HCT116 (cell line): ENCODE results near the gene HIBADH. TPM values are rescaled to one million over a fixed set of nuclear protein-coding genes. Genes with fewer than 3 reads are reported as not detected.

ENCODE experiments used
- ATAC-seq: fragments of 200-7000 bp; cut with Tn5 transposase; 2 replicates; pipeline ENCODE4 v1.9.1; 2020; ENCODE audit warnings: mild to moderate bottlenecking, moderate library complexity
- BruUV-seq: library from RNA; stranded (reverse); fragments of 400-500 nt; replicated peaks from 2 replicates; lab custom pipeline; 2021; lab: Mats Ljungman, UMichigan
- CTCF ChIA-PET: fragments of 300-600 bp; sonication (Branson Sonifier 250); formaldehyde crosslinking; loops from one replicate; lab custom pipeline; 2021; ENCODE audit warnings: antibody characterized with exemption; lab: Charles Lee
- POLR2A ChIA-PET: fragments of 300-600, 350-600 bp; sonication (Branson Sonifier 250); formaldehyde crosslinking; loops from one replicate; lab custom pipeline; 2021; ENCODE audit warnings: antibody characterized with exemption; lab: Charles Lee
- RAD21 ChIA-PET, 2 experiments: fragments of 300-600 bp; sonication (Branson Sonifier 250); formaldehyde crosslinking; loops; one replicate each; lab custom pipeline; 2023; ENCODE audit warnings: low total read pairs in 2 of 2; ENCODE audit not compliant: uncharacterized antibody in 2 of 2, unreplicated experiment in 2 of 2, low non-redundant PET in 1 of 2; lab: Charles Lee
- DNase-seq: peaks from one replicate; pipeline ENCODE4 v3.0.0-alpha.2; 2010; ENCODE audit warnings: low read depth, low spot score
- H2AFZ ChIP-seq: fragments of 200-600 bp; shearing (Covaris generic), sonication (generic); 2 replicates; pipeline ENCODE4 v1.6.1; 2017; ENCODE audit warnings: low read depth, mixed run types, mixed read lengths, antibody characterized with exemption, low read length; ENCODE audit not compliant: poor library complexity, severe bottlenecking
- H3K27ac ChIP-seq: 2 replicates; pipeline ENCODE4 v1.5.1; 2012; ENCODE audit warnings: low read depth, low read length
- H3K27me3 ChIP-seq: fragments of 200-600 bp; sonication (generic); 2 replicates; pipeline ENCODE4 v1.6.1; 2016; ENCODE audit warnings: mixed run types, low read length, mixed read lengths; ENCODE audit not compliant: insufficient read depth
- H3K36me3 ChIP-seq, 2 experiments: fragments of 200-500 bp in 1 of 2; fragments of 200-600 bp in 1 of 2; sonication (Bioruptor generic) in 1 of 2; sonication (generic) in 1 of 2; 2 replicates each; pipeline versions ENCODE4 v1.5.1 to v1.6.1; 2014 to 2016; ENCODE audit warnings: low read length in 2 of 2, inconsistent platforms in 1 of 2, mixed read lengths in 1 of 2, mixed run types in 1 of 2; ENCODE audit not compliant: insufficient read depth in 2 of 2, control insufficient read depth in 1 of 2
- H3K4me1 ChIP-seq, 2 experiments: fragments of 200-600 bp in 1 of 2; sonication (generic) in 1 of 2; 2 replicates each; pipeline versions ENCODE4 v1.5.1 to v1.6.1; 2012 to 2017; ENCODE audit warnings: low read length in 2 of 2, inconsistent platforms in 1 of 2, mild to moderate bottlenecking in 1 of 2, mixed read lengths in 1 of 2, mixed run types in 1 of 2, moderate library complexity in 1 of 2; ENCODE audit not compliant: insufficient read depth in 2 of 2, control insufficient read depth in 1 of 2
- H3K4me2 ChIP-seq: fragments of 200-600 bp; sonication (generic); 2 replicates; pipeline ENCODE4 v1.6.1; 2017; ENCODE audit warnings: mixed run types, low read length, mixed read lengths
- H3K4me3 ChIP-seq, 2 experiments: fragments of 200-600 bp in 1 of 2; sonication (generic) in 1 of 2; replicated peaks in 1 of 2; 2 replicates each; pipeline ENCODE4 v1.5.1; 2011 to 2016; ENCODE audit warnings: low read length in 2 of 2, control low read depth in 1 of 2, low read depth in 1 of 2, mild to moderate bottlenecking in 1 of 2, mixed read lengths in 1 of 2, mixed run types in 1 of 2
- H3K79me2 ChIP-seq: fragments of 200-600 bp; sonication (generic); 2 replicates; pipeline ENCODE4 v1.6.1; 2017; ENCODE audit warnings: mild to moderate bottlenecking, mixed run types, low read length, moderate library complexity, mixed read lengths; ENCODE audit not compliant: insufficient read depth
- H3K9ac ChIP-seq: fragments of 200-600 bp; sonication (generic); 2 replicates; pipeline ENCODE4 v1.6.1; 2016; ENCODE audit warnings: low read length, mixed read lengths
- H3K9me2 ChIP-seq: fragments of 200-600 bp; sonication (generic), shearing (Covaris generic); 2 replicates; pipeline ENCODE4 v1.6.1; 2017; ENCODE audit warnings: mixed run types, mild to moderate bottlenecking, moderate library complexity; ENCODE audit not compliant: insufficient read depth
- H3K9me3 ChIP-seq, 2 experiments: fragments of 200-500 bp in 1 of 2; fragments of 200-600 bp in 1 of 2; sonication (Bioruptor generic) in 1 of 2; sonication (generic) in 1 of 2; 2 replicates each; pipeline ENCODE4 v1.6.1; 2014 to 2017; ENCODE audit warnings: low read length in 2 of 2, mixed read lengths in 2 of 2, inconsistent platforms in 1 of 2, low read depth in 1 of 2, mild to moderate bottlenecking in 1 of 2, mixed run types in 1 of 2, moderate library complexity in 1 of 2; ENCODE audit not compliant: control insufficient read depth in 1 of 2, insufficient read depth in 1 of 2
- H4K20me1 ChIP-seq: fragments of 200-600 bp; sonication (generic), shearing (Covaris generic); 2 replicates; pipeline ENCODE4 v1.6.1; 2017; ENCODE audit warnings: mixed run types, mild to moderate bottlenecking, moderate library complexity; ENCODE audit not compliant: insufficient read depth
- CBX3 ChIP-seq: IDR thresholded peaks from 2 replicates; pipeline ENCODE4 v1.6.1; 2012; ENCODE audit warnings: low read depth
- CEBPB ChIP-seq: IDR thresholded peaks from 2 replicates; pipeline ENCODE4 v1.6.1; 2012; ENCODE audit warnings: low read depth
- EZH2phosphoT487 ChIP-seq: fragments of 200-600 bp; IDR thresholded peaks from 2 replicates; pipeline ENCODE4 v1.6.1; 2018; ENCODE audit warnings: antibody characterized with exemption, borderline replicate concordance
- FOSL1 ChIP-seq: IDR thresholded peaks from 2 replicates; pipeline ENCODE4 v1.6.1; 2012; ENCODE audit warnings: low read depth
- JUND ChIP-seq: IDR thresholded peaks from 2 replicates; pipeline ENCODE4 v1.6.1; 2012
- MAX ChIP-seq: IDR thresholded peaks from 2 replicates; pipeline ENCODE4 v1.6.1; 2012
- RAD21 ChIP-seq: IDR thresholded peaks from 2 replicates; pipeline ENCODE4 v1.6.1; 2012; ENCODE audit warnings: low read depth, mild to moderate bottlenecking
- ZFX ChIP-seq: fragments of 450-650 bp; IDR thresholded peaks from 2 replicates; pipeline ENCODE4 v1.6.1; 2017
- ZNF274 ChIP-seq: fragments of 200-500 bp; sonication (Bioruptor generic); IDR thresholded peaks from 2 replicates; pipeline ENCODE4 v1.6.1; 2014; ENCODE audit warnings: mild to moderate bottlenecking, low read depth, low read length, inconsistent platforms
- intact Hi-C: fragments of 100-400 bp; cut with micrococcal nuclease; formaldehyde crosslinking; loops from 2 replicates; pipeline ENCODE4 v1.10.0; 2022
- total RNA-seq: library from RNA; stranded (reverse); gene quantifications from one replicate; pipeline ENCODE4 v1.2.1, GENCODE V29; 2021; ENCODE audit not compliant: unreplicated experiment
- TF ChIP-seq, protein P1 (sequence below), 3 experiments: fragments of 200-600 bp in 1 of 3; sonication (generic) in 1 of 3; IDR thresholded peaks in 2 of 3; conservative IDR thresholded peaks in 1 of 3; 2 replicates each; pipeline ENCODE4 v1.5.1; 2012 to 2017; ENCODE audit warnings: low read depth in 2 of 3, low read length in 2 of 3, antibody characterized with exemption in 1 of 3, borderline replicate concordance in 1 of 3, control low read depth in 1 of 3, mild to moderate bottlenecking in 1 of 3, mixed read lengths in 1 of 3, mixed run types in 1 of 3, moderate library complexity in 1 of 3; ENCODE audit not compliant: insufficient read depth in 1 of 3

The HIBADH gene
- total RNA-seq, 1 experiment from 2014 or later: 32.4 TPM

GRCh38 chr7:27605689-27606269 is 56.9 kb downstream of the HIBADH start:
- Histone ChIP-seq H3K4me2 (no peak overlapping the region), H3K27me3 (no peaks in the 10 kb centered on the region), H3K9me2 (no peaks in the 10 kb centered on the region), H3K36me3 (no peaks in the 10 kb centered on the region), H2AFZ (no peak overlapping the region), H3K4me3 (no peak overlapping the region), H4K20me1 (peaks cover 4% of the 10 kb centered on the region; the same call in 1 of the 2 replicates), H3K4me1 (0 out of 4 replicates have a peak, but pooled peaks cover 0 to 3% of the 10 kb centered on the region in 2 experiments), H3K9me3 (no peaks in the 10 kb centered on the region), H3K79me2 (no peaks in the 10 kb centered on the region), H3K9ac (no peak overlapping the region), H3K27ac (no peak overlapping the region)
- BruUV-seq: no TSS peak
- intact Hi-C loops: loop anchor here (1.0 to 2.0 kb wide), 2 partner anchors 370 to 409 kb away; no protein-coding TSS in a partner anchor
- ChIA-PET CTCF (interaction anchor here (0.6 to 3.8 kb wide), 19 partner anchors 8 to 488 kb away, joined by 3 to 38 read pairs (median 5); no protein-coding TSS in a partner anchor), POLR2A (interaction anchor here (0.6 to 1.1 kb wide), 2 partner anchors 57 to 488 kb away, joined by 3 to 4 read pairs; partner anchors contain the start of gene HIBADH), RAD21 (interaction anchor here in 1 of 2 experiments (0.7 to 0.8 kb wide), 2 partner anchors 24 to 409 kb away, joined by 3 to 5 read pairs; no protein-coding TSS in a partner anchor)
- TF ChIP-seq RAD21 (peak; percentile 48), MAX (no peak)
- TF ChIP-seq, protein P1, sequence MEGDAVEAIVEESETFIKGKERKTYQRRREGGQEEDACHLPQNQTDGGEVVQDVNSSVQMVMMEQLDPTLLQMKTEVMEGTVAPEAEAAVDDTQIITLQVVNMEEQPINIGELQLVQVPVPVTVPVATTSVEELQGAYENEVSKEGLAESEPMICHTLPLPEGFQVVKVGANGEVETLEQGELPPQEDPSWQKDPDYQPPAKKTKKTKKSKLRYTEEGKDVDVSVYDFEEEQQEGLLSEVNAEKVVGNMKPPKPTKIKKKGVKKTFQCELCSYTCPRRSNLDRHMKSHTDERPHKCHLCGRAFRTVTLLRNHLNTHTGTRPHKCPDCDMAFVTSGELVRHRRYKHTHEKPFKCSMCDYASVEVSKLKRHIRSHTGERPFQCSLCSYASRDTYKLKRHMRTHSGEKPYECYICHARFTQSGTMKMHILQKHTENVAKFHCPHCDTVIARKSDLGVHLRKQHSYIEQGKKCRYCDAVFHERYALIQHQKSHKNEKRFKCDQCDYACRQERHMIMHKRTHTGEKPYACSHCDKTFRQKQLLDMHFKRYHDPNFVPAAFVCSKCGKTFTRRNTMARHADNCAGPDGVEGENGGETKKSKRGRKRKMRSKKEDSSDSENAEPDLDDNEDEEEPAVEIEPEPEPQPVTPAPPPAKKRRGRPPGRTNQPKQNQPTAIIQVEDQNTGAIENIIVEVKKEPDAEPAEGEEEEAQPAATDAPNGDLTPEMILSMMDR (IDR thresholded peaks at IDR 0.05 in 2 of 3, conservative IDR thresholded peaks at IDR 0.05 in 1 of 3; ENCODE audit: borderline replicate concordance in 1 of 3, insufficient read depth in 1 of 3, low read depth in 2 of 3, low read length in 2 of 3): peak; percentile 40 to 51 (median 48); a peak in 4 of 6 replicates
- DNase-seq (no peak), ATAC-seq (no peak)

DNA sequence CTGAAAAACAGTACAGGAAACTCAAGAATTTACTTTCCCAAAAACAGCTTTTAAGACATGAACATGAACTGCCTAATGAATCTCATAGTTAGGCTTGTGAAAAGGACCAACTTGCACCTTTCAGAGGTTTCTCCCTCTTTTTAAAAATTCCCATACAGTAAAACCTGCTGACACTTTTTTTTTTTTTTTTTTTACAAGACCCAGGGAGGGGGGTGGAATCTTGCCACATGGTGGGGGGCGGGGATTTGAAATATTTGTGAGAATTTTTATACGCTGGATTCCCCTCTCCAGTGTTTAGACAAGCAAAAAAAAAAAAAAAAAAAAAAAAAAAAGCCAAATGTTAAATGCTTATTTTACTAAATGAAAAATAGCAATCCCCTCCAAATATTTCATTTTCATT is 57.4 kb downstream of the HIBADH start:
- CTCF ChIA-PET: interaction anchor here (0.6 to 3.8 kb wide), 12 partner anchors 8 to 426 kb away, joined by 3 to 38 read pairs (median 6); no protein-coding TSS in a partner anchor
- DNase-seq: no peak
- Histone ChIP-seq H3K27ac (no peak overlapping the region), H3K79me2 (no peaks in the 10 kb centered on the region), H3K36me3 (no peaks in the 10 kb centered on the region), H3K4me1 (0 out of 4 replicates have a peak, but pooled peaks cover 0 to 3% of the 10 kb centered on the region in 2 experiments), H3K4me2 (no peak overlapping the region), H3K27me3 (no peaks in the 10 kb centered on the region), H3K9ac (no peak overlapping the region), H3K4me3 (no peak overlapping the region), H4K20me1 (peaks cover 4% of the 10 kb centered on the region; the same call in 1 of the 2 replicates), H3K9me2 (no peaks in the 10 kb centered on the region), H2AFZ (no peak overlapping the region), H3K9me3 (no peaks in the 10 kb centered on the region)
- no peak for ATAC-seq
- no TSS peak for BruUV-seq
- RAD21 ChIA-PET: interaction anchor here in 1 of 2 experiments (0.7 to 0.8 kb wide), 2 partner anchors 24 to 409 kb away, joined by 3 to 5 read pairs; no protein-coding TSS in a partner anchor
- intact Hi-C loops: loop anchor here (1.0 to 2.0 kb wide), 2 partner anchors 370 to 408 kb away; no protein-coding TSS in a partner anchor
- POLR2A ChIA-PET: interaction anchor here (0.6 to 1.1 kb wide), 2 partner anchors 57 to 489 kb away, joined by 3 to 4 read pairs; partner anchors contain the start of gene HIBADH
- TF ChIP-seq EZH2phosphoT487 (no peak), JUND (no peak), ZNF274 (no peak), ZFX (no peak), CEBPB (no peak), FOSL1 (no peak), CBX3 (no peak)
- TF ChIP-seq, protein P1 (IDR thresholded peaks at IDR 0.05 in 2 of 3, conservative IDR thresholded peaks at IDR 0.05 in 1 of 3; ENCODE audit: borderline replicate concordance in 1 of 3, insufficient read depth in 1 of 3, low read depth in 2 of 3, low read length in 2 of 3): no peak
